IPS DF 4.7 (cell line): ENCODE results near the gene MXRA8.

Source experiments
- DNase-seq: peaks from one replicate; pipeline ENCODE4 v3.0.0-alpha.2; 2013; ENCODE audit warnings: low spot score; ENCODE audit errors: extremely low read depth

MXRA8 gene

DNA sequence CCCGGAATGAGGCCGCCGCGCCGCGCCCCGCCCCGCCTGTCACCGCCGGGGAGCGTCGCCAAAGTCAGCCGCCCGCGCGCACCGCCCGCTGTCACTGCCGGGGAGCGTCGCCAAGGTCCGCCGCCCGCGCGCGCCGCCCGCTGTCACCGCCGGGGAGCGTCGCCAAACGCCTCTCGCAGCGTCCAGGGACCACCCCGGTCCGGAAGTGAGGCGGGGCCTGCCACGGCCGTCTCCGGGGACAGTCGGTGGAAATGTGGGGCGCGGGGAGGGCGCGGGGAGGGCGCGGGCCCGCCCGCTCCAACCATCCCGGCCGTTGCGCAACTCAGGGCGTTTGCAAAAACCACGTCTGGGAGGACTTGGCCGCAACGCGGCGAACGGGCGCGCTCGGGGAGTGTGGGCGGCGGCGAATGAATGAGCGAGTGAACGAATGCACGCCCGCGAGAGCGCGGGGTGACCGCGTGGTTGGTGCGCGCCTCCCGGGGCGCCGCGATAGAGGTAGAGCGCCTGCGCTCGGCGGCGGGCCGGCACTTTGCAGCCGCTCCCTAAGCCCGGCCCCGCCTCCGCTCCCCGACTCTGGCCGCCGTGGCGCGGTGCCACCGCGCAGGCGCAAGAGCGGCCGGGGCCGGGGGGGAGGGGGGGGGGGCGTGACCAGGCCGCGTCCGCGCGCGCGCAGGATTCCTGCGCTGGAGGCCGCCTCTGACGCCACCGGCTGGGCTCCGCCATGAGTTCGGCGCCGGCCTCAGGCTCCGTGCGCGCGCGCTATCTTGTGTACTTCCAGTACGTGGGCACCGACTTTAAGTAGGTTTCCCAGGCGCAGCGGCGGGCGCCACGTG is 50.2 kb downstream of the MXRA8 start, which contains the start of the genes ACAP3 and PUSL1:
TSS of gene ACAP3 (minus strand) at position 8 of the 833 bp plus-strand sequence. CDS start 115 bp downstream, outside the sequence.
TSS of gene PUSL1 (plus strand) at position 675 of the 833 bp plus-strand sequence. CDS start at position 722, 47 bp downstream.
- DNase-seq = no peak

GRCh38 chr1:1307261-1307922 is 51.0 kb downstream of the MXRA8 start:
- DNase-seq = no peak

- DNase-seq = no peak
Measured at GRCh38 chr1:1306661-1307260, 51.6 kb downstream of the MXRA8 start.

DNA sequence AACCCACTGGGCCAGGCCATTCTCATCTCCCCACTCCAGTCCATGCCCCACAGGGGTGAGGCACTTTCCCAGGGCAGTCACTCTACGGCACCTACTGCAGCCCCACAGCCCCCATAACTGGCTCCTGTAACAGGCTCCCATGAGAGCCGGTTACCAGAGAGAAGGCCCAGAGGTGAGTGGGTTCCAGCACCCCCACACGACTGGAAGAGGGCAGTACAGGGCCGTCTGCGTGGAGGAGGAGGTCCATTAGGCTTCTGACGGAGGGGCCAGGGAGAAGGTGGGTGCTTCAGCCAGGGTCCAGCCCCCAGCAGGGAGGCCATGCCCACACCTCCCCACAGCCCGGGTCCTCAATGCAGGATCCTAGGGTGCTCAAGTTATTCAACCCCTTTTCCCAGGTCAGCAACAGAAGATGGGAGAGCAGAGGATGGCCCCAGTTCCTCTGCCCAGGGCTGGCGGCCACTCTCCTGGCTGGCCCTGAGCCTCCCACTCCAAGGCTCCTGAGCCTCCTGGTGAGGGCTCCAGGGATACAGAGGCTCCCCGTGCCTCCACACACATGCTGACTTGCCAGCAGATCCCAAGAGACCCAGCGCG is 52.2 kb downstream of the MXRA8 start:
- no peak for DNase-seq

GRCh38 chr1:1305300-1306069 is 52.9 kb downstream of the MXRA8 start:
- DNase-seq = no peak

DNA sequence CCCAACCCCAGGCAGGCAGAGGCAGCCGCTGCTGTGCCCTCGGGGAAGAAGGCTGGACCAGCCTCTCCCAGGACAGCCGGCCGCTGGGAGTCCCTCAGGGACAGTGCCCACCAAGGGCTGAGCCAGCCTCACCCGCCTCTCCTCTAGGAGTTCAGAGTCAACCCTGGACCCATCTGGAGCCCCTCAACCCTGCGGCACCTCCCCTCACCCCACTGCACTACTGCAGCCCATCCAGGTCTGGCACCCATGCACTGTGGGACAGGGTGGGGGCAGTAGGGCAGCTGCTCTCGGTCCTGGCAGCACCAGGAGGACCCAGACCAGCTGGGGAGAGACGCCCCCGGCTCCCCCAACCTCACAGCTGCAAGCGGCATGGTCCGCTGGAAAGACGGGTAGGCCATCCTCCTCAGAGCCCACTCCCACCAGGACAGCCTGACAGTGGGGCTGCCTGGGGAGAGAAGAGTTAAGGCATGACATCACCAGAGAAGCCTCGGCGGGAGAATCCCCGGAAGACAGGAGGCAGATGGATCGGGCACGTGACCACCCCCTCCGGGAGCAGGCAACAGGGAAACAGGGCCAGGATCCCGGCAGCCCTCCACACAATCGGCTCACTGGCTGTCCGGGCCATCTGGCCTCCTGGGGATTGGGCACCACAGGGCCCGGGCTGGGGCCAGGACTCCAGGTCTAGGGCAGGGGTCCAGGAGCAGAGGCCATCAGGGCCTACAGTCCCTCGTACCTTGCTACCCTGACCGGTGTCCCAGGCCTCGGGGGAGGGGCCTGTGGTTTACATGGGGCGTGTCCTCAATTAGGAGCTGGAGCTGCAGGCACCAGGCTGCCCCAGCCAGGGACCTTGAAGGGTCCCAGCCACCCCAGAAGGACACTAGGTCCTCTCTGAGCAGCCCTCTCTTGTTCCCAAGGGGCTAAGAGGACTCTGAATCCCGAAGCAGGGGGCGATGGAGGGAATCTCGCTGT is 53.7 kb downstream of the MXRA8 start:
- DNase-seq = no peak

GRCh38 chr1:1303736-1304135 is 54.6 kb downstream of the MXRA8 start:
- DNase-seq = no peak

DNA sequence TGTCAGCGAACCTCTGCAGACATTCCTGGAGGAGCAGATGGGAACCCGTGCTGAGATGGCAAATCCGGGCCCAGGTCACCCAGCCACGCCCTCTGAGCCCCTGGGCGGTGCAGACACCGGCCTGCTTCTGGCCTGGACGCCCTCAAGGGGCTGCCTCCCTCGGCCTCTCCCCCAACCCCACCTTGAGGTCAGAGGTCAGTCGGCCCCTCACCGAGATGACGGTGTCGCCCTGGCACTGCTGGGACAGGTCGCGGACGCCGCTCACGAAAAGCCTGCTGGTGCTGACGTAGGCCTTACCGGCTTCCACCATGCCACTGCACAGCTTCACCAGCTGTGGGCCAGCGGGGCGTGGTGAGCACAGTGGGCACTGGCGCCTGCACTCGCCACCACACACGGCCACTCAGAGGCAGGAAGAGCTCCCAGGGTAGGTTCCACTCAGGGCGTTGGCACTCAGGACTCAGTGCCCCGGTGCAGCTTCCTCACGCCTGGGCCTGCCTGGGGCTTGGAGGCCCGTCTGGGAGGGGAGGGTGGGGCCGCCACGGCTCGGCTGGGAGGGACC is 55.3 kb downstream of the MXRA8 start:
- no peak for DNase-seq
